Measurements from ENCODE around the gene IFNA6.
A peak's percentile ranks its signal among the peaks of the same experiment; 100 is the strongest.
"Not testable (repeated sequence)": the region's sequence is repeated elsewhere in the genome, so short reads cannot be mapped to it uniquely, and the experiment has no call there.

IFNA6 gene

DNA sequence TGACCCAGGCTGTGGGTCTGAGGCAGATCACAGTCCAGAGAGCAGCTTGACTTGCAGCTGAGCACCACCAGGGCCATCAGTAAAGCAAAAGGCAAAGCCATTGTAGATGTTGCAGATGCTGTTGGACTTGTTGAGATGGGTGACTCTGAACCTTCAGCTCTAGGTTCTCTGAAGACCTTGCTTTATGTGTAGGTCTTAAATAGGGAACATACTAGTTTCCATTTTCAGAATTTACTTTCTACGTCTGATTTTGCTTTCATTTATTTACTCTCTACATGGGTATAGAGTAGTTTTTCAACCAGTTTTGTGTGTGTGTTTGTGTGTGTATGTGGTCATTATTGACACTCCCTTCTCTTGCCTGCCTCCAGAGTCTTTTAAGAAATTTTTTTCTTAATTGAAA, at the start of gene IFNA6:
Gene IFNA6 (minus strand): TSS at position 101 of the 400 bp plus-strand sequence. CDS start 0 bp downstream, at position 101.
- H3K4me3 ChIP-seq (ENCODE audit: low read depth, low read length) = no peak within 1 kb of the TSS

DNA sequence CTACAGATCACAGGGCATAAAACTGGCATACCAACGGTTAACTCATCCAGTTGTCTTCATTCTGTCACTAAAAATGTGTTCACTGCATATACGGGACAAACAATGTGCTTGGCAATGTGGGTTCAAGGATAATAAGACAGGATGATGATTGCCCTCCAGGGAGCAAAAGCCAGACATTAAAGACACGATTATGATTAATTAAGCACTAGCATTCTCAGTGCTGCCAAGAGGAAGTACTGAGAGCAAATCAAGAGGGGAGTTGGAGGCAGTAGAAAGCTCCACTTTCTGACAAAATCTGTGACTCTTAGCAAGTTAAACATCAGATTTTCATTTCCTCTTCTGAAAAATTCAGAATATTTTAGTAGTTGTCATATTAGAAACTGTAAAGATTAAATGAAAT, 49.3 kb upstream of the IFNA6 start:
- no peak overlapping the region for H3K4me3 ChIP-seq (ENCODE audit: low read depth, low read length)

DNA sequence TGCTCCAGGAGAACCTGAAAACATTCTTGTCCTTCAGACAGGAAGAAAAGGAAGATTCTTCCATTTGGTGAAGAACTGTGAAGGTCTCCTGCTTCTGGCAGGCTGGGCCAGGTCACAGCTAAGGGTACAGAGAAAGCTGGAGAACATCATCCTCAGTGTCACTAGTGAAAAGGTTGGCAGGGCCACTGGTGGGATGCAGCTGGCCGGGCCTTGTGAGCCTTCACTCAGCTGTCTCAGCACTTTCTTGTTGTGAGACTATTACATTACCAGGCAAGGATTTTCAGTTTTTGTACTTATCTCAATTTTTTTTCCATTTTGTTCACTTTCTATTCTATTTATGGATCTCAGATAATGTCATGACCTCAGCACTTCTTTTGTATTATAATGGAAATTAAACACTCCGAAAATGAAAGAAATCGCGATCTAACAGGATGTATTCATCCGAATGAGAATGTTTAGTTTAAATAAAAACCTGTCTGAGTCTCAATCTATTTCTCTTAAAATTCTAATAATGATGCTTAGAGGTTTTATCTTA, 48.3 kb upstream of the IFNA6 start:
- no peak overlapping the region for H3K4me3 ChIP-seq (ENCODE audit: low read depth, low read length)

DNA sequence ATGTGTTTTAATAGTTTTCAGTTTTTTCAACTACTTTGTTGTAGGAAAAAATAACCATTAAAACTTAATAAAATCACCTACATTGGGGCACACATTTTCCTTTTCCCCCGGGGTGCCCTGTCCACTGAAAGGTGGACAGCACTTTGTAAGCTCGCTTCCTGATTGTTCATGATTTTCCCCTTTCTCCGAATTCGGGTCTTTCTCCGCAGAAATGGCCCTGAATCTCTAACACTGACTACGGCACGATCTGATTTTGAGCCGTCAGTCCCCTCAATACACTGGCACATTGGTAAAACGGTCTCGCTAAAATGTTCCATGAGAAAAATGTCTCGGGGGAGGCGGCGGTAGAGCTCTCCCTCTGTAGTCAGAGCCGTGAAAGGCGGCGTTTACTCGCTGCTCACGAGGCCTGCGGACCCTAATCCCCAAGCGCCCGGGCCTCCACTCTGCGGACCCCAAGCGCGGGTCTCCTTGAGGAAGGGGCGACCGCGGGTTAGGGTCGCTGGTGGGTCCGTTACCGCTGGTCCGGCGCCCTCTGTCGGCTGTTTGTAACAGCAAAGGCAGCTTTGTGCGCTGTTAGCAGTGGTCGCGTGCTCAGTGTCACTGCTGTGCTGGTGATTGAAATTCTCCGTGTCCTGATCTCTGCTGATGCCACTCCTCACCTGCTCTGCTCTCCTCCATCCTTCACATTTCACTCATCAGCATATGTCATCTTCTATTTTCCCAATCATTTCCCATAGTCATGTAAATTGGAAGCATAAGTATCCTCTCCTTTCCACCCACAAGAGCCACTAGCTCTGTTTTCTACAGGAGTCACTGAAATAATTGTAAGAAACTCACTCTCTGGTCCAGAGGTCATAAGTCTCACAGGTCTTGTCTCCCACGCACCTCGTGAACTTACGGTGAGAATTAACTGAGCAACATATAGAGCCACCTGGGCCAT, 45.4 kb upstream of the IFNA6 start:
- peak overlapping the region; percentile 13 for H3K4me3 ChIP-seq (ENCODE audit: low read depth, low read length)

DNA sequence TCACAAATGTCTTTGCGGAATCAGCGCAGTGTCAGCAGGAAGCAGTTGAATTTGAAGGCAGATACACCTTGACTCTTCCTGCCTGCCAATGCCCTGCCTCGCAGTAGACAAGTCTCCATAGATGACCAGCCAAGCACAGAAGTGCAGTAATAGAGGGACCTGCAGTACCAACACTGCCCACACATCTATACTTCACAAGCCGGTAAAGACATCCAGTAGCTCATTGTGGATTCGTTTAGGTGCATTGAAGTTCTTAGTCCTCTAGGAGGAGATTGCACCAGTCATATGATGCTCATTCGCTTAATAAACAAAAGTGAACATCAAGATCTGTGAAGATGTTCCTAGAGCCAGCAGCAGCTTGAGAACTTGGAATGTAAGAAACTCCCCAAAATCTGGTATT, 41.6 kb upstream of the IFNA6 start:
- H3K4me3 ChIP-seq (ENCODE audit: low read depth, low read length) = no peak overlapping the region

DNA sequence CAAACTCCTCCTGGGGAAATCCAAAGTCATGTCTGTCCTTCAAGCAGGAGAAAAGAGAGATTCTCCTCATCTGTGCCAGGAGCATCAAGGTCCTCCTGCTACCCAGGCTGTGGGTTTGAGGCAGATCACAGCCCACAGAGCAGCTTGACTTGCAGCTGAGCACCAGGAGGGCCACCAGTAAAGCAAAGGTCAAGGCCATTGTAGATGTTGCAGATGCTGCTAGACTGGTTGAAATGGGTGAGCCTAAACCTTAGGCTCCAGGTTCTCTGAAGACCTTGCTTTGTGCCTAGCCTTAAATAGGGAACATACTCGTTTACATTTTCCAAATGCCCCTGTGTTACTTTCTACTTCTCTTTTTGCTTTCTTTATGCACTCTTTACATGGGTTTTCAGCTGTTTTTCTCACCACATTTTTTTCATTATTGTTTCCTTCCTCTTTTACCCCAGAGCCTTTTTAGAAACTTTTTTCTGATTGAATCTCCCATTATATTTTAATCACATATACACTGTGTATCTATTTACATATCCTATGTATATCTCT, 34.5 kb upstream of the IFNA6 start, which contains the start of gene IFNA2:
Gene IFNA2 (minus strand): TSS at position 268 of the 540 bp plus-strand sequence. CDS start 69 bp downstream, at position 199.
- no peak within 1 kb of the TSS for H3K4me3 ChIP-seq (ENCODE audit: low read depth, low read length)

DNA sequence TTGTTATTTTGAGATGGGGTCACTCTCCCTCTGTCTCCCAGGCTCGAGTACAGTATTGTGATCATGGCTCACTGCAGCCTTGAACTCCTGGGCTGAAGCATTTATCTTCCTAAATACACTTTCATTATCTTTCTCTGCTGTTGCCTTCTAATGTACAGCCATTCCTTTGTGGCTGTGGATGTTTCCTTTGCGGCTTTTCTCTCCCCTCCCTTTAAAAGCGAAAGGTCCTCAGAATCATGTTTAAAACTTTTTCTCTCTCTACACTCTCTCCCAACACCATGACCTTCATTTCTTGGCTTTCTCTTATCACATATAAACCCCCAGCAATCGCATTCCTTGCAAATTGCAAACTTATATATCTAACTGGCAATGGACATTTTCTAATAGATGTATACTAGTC, 32.9 kb upstream of the IFNA6 start:
- H3K4me3 ChIP-seq (ENCODE audit: low read depth, low read length) = no peak overlapping the region

DNA sequence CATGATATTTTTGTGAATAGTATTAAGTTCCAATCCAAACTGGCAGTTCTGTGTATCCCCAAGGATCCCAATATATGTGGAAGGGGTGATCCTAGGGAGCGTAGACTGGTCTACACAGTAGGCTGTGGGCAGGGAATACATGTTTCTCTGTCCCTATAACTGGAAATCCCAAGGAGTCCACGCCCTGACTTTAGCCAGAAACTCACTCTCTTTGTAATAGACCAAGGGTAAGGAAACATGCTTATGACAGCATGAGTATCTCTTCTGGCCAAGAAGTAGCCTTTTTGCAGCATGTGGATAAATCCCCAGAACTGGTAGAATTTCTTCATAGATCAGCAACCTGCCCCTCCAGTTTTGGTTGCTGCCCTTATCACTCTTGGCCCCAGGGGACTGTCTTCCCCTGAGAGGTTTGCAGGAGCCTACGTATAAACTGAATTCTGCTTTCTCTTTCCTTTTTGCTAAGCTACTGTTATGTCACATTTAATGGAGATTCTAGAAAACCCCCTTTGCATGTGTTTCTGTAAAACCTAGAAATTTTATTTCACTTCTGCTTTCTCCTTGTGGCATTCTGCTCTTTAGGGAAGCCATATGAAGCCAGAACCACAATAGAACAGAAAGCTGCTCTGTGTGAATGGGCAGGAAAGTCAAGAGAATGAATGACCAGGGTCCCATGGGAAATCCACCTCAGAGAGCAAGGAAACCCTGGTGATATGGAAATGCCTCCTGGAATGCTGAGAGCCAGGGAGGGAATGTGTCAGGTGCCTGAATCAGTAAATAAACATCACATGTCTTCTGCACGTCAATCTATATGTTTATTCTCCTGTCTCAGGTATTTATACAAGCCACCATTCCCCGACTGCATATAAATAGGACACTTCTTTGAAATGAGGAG, 31.0 kb upstream of the IFNA6 start:
- no peak overlapping the region for H3K4me3 ChIP-seq (ENCODE audit: low read depth, low read length)

DNA sequence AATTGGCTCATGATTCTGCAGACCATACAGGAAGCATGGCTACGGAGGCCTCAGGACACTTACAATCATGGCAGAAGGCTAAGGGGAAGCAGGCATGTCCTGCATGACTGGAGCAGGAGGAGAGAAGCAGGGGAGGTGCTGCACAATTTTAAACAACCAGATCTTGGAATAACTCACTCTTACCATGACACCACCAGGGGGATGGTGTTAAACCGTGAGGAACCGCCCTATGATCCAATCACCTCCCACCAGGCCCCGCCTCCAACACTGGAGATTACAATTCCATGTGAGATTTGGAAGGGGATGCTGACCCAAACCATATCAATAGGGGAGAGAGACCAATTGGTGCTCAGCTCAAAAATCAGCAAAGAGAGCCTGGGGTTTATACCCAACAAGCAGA, 20.8 kb upstream of the IFNA6 start:
- not testable (repeated sequence) for H3K4me3 ChIP-seq (ENCODE audit: low read depth, low read length)

DNA sequence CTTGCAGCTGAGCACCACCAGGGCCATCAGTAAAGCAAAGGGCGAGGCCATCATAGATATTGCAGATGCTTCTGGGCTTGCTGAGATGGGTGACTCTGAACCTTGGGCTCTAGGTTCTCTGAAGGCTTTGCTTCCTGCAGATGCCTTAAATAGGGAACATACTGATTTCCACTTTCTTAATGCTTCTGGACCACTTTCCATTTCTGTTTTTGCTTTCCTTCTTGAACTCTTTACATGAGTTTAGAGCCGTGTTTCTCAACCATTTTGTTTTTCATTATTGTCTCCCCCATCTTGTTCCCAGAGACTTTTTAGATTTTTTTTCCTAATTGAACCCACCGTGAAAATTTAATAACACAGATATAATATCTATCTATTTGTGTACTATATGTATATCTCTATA, 17.3 kb upstream of the IFNA6 start, which contains the start of gene IFNA13:
Gene IFNA13 (minus strand): TSS at position 101 of the 400 bp plus-strand sequence. CDS start 47 bp downstream, at position 54.
- no peak within 1 kb of the TSS for H3K4me3 ChIP-seq (ENCODE audit: low read depth, low read length)

DNA sequence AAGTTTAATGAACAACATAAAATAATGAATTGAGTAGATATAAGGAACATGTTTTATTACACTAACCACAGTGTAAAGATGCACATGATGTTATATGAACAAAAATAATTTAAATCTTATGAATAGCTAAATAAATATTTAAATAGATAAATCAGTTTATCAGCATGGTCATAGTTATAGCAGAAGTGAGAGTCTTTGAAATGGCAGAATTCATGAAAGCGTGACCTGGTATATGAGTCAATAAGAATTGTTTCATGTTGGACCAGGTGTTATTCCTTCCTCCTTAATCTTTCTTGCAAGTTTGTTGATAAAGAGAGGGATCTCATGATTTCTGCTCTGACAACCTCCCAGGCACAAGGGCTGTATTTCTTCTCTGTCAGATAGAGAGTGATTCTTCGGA, 16.5 kb upstream of the IFNA6 start:
- H3K4me3 ChIP-seq (ENCODE audit: low read depth, low read length) = not testable (repeated sequence)

DNA sequence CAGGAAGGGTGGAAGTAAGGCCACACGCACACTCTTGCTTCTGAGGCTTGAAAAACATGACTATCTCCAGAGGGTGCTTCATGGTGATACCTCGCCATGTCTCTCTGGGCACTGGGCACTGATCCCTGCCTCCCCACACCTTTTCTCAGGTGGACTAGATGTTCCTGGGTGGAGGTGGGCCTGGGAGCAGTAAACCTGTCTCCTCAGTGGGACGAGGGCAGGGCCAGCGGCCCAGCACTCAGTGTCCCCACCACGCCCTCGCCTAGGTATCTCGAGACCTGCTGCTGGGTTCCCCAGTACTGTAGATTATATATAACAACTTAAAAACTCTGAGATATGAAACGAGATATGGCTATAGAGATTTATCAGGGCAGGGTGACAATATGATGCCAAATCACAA, 11.6 kb upstream of the IFNA6 start:
- H3K4me3 ChIP-seq (ENCODE audit: low read depth, low read length) = no peak overlapping the region

DNA sequence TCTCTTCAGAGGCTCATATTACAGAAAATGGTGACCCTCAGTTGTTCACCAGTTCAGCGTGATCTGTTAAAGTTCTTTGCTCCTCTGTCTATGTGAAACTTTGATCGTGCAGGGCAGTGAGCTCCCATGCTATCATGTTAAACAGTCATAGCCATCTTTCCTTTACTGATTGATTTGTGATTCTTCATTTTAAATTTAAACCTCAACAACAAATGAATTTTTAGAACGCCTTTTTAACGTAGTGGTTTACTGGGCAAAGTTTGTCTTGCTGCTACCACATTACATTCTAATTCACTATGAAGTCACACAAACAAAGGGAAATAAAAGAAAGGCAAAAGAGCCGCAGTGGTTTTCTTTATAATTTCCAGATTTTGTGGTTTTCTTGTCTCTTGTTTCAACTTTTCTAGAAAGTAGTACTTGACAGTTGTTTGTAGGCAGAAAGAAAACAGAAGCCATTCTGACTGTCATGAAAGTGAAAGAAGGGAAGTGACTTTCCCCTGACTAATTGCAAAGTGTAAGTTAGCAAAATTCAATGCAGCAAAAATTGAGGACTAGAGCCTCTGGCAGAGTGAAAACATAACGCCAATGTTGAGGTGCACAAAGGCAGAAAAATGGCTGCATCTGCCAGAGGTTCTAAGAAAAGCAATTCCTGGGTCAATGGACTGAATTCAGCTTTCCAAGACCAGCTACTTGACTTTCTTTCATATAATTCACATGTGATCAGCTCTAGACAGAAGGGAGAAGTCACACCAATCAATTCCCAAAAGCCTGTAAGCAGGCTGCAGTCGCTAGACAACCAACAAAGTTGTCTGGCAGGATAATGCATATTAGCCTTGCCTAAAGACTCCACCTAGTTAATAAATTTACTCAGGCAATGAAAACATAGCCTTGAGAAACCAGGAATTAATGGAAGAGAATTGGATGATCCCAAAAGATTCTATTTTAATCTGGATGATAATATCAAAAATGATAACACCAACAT, 7.1 kb upstream of the IFNA6 start:
- H3K4me3 ChIP-seq (ENCODE audit: low read depth, low read length) = no peak overlapping the region

DNA sequence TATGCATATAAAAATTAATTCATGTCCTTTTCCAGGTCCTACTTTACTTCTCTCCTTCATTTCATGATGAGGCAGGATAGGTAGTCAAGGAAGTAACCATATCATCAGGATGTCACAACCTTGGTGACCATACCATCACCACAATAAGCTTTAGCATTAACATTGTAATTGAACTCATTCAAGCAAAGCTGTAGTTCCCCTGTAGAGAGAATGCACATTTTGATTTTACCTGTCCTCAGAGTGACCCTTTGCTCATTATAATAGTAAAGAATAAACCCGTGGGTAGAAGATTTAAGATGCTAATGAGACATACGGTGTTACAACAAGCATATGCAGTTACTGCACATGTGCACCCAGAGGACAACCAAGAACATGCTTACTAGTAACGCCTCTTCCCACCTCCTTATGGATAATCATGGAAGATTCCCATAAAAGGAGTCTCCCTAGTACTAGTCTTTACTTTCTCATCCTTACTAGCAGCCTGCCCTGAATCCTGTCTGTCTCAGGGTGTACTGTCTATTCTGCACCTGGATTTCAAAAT, 2.2 kb downstream of the IFNA6 start:
- H3K4me3 ChIP-seq (ENCODE audit: low read depth, low read length) = no peak overlapping the region

DNA sequence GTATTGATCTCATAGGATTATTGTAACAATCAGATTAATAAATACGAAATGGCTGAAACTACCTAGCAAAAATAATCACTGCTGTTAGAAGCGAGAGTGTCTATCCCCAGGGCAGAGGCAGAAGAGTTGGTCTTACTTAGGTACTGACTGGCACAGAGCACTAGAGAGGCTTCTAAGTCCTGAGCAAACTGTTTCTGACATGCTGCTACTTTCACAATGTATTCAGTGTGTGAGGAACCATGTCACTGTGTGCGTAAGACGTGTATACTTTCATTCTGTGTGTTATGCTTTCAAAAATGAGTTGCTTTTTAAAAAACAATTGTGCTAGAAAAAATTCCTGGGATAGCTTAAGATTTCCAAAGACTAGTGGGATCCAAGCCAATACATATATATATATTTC, 10.0 kb downstream of the IFNA6 start:
- no peak overlapping the region for H3K4me3 ChIP-seq (ENCODE audit: low read depth, low read length)

DNA sequence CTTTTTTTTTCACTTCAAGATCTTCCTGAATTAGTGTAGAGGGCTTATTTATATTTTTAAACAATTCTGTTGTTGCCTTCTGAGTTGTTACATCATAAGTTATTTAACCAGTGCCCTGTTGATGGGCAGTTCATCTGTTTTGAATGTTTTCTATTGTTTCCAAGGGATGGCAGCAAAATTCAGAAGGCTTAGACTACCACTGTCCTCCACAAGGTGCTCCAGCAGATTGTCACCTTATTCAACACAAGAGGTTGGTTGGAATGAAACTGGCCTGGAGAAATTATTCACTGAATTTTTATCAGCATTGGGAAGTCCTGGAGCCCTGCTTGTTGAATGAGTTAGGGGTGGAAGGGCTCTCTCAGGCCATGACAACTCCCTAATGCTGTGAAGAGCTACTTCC, 14.2 kb downstream of the IFNA6 start:
- H3K4me3 ChIP-seq (ENCODE audit: low read depth, low read length) = no peak overlapping the region

DNA sequence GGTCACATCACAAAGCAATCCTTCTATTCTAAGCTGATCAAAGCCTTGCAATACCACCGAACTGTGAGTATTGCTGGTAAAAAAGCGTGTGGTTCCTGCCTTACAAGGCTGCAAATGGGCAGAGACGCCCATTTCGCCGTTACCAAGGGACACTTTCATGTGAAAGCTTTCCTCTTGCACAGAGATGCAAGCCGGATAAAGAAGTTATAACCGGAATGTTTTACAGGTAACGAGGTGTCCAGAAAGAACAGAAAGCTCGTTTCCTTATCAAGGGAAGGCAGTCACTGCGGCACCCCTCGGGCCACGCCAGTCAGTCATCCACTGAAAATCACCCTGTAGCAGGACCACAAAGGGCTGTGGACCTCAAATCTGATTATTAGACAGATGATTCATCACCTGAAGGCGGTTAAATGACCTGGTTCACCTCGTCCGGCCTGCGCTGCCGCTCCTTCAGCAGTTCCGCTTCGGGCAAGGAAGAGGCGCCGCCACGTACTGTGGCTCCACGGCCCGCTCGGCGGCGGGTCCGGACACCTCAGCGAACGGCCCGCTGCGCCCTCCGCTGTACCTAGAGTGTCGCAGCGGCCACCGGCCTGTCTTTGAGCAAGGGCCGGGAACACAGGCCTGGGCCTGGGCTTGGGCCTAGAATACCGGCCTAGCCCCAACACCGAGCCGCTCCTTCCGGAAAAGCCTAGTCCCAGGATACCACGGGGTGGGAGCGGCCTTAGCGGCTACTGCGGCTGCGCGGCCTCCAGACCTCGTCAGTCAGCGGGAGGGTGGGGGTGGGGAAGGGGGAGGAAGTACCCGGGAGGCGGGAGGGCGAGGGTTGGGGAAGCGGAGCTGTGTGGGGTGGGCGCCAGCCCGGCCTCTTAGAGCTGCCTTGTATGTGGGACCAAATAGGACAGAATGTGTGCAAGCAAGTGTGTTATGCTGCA, 15.7 kb downstream of the IFNA6 start, which contains the start of gene KLHL9:
Gene KLHL9 (minus strand): TSS at position 704 of the 932 bp plus-strand sequence. CDS start 545 bp downstream, at position 159.
- H3K4me3 ChIP-seq (ENCODE audit: low read depth, low read length) = peak within 1 kb of the TSS; percentile 95

DNA sequence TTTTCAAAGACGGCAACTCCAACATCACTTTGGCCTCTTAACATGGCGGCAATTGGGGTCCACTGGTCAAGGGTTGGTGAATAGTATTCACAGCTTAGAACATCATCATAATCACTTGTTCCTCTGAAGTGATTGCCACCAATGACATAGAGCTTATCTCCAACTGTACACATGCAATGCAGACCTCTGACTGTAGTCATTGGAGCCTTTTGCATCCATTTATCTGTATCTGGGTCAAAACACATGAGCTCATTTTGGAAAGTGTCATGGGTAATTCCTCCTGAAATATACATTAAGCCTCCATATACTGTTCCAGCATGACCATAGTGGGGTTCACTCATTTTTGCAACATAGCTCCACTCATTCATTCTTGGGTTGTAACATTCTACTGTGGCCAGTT, 17.5 kb downstream of the IFNA6 start:
- H3K4me3 ChIP-seq (ENCODE audit: low read depth, low read length) = no peak overlapping the region
